Hematopoietic multipotent progenitor cell treated with erythropoietin and hydrocortisone succinate and interleukin-3 and kit ligand, for 4 days (in vitro differentiated cells): ENCODE data around the gene JAM3.

ENCODE experiments used
- DNase-seq: peaks from one replicate; pipeline ENCODE4 v3.0.0-alpha.2; 2015

The JAM3 gene

GRCh38 chr11:134118006-134118405 lies 49.1 kb downstream of the JAM3 start:
- DNase-seq, result no peak

GRCh38 chr11:134119094-134119493 lies 50.2 kb downstream of the JAM3 start:
- no peak for DNase-seq

GRCh38 chr11:134120143-134120850 lies 51.4 kb downstream of the JAM3 start:
- no peak for DNase-seq

GRCh38 chr11:134120921-134121526 lies 52.2 kb downstream of the JAM3 start:
- DNase-seq, result no peak

GRCh38 chr11:134124660-134125451 lies 56.0 kb downstream of the JAM3 start:
- peak; percentile 51 for DNase-seq

GRCh38 chr11:134125507-134125906 lies 56.6 kb downstream of the JAM3 start:
- no peak for DNase-seq

GRCh38 chr11:134126217-134126822 lies 57.4 kb downstream of the JAM3 start:
- DNase-seq, result no peak

GRCh38 chr11:134131628-134132244 lies 62.9 kb downstream of the JAM3 start:
- DNase-seq, result no peak

GRCh38 chr11:134132808-134133207 lies 63.9 kb downstream of the JAM3 start:
- no peak for DNase-seq

- DNase-seq, result no peak
Measured at GRCh38 chr11:134134167-134134566, 65.3 kb downstream of the JAM3 start.

GRCh38 chr11:134138376-134138775 lies 69.5 kb downstream of the JAM3 start:
- DNase-seq, result no peak

- no peak for DNase-seq
Measured at GRCh38 chr11:134139303-134139872, 70.5 kb downstream of the JAM3 start.

GRCh38 chr11:134139873-134140331 lies 71.0 kb downstream of the JAM3 start:
- DNase-seq, result peak; percentile 82

- no peak for DNase-seq
Measured at GRCh38 chr11:134140961-134141490, 72.2 kb downstream of the JAM3 start.

GRCh38 chr11:134142536-134142935 lies 73.7 kb downstream of the JAM3 start:
- DNase-seq, result no peak

GRCh38 chr11:134143801-134144200 lies 74.9 kb downstream of the JAM3 start:
- no peak for DNase-seq

GRCh38 chr11:134144744-134145143 lies 75.9 kb downstream of the JAM3 start:
- DNase-seq, result no peak

- no peak for DNase-seq
Measured at GRCh38 chr11:134145715-134146114, 76.8 kb downstream of the JAM3 start.

- no peak for DNase-seq
Measured at GRCh38 chr11:134146598-134146997, 77.7 kb downstream of the JAM3 start.

GRCh38 chr11:134149371-134149770 lies 80.5 kb downstream of the JAM3 start:
- no peak for DNase-seq

GRCh38 chr11:134150195-134150903 lies 81.5 kb downstream of the JAM3 start:
- no peak for DNase-seq
